GM18873 (cell line): ENCODE results near the gene CPNE5.

Experiments
- ATAC-seq: cut with Tn5 transposase; IDR thresholded peaks from one replicate; pipeline ENCODE4 v1.9.1; 2021; ENCODE audit warnings: mild to moderate bottlenecking, moderate library complexity, moderate number of reproducible peaks; ENCODE audit not compliant: unreplicated experiment, low FRiP score

Gene CPNE5

DNA sequence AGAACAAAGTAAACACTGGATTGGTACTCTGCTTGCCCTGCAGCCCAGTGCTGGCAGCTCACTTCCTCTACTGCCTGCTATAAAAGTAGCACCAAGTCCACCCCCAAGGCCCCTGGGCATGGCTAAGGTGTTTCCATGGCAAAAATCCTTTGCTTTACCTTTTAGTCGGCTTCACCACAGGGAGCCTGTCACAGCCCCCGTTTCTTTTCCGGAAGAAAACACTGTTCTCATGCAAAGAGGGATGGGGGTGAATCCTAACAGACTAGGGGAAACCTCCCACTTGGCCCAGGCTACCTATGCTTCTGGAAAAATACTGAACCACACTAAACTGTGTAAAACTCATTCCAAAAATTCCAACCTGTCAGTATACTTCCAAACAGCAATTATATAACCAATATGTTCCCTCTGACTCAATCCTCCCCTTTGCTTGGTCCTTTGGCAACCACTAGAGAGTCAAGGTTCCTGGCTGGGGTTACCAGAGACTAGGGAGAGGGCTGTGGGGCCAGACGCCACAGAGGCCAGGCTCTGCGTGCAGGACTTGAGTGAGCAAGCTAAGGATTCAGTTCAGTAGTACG, 19.2 kb upstream of the CPNE5 start:
- ATAC-seq, result no peak

DNA sequence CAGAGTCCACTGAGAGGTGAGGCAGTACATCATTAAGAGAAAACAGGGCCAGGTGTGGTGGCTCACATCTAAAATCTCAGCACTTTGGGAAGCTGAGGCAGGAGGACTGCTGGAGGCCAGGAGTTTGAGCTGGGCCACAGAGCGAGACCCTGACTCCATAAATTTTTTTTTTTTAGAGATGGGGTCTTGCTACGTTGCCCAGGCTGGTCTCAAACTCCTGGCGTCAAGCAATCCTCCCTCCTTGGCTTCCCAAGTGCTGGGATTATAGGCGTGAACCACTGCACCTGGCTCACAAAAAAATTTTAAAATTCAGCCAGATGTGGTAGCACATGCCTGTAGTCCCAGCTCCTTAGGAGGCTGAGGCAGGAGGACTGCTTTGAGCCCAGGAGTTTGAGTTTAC, 18.1 kb upstream of the CPNE5 start:
- no peak for ATAC-seq

DNA sequence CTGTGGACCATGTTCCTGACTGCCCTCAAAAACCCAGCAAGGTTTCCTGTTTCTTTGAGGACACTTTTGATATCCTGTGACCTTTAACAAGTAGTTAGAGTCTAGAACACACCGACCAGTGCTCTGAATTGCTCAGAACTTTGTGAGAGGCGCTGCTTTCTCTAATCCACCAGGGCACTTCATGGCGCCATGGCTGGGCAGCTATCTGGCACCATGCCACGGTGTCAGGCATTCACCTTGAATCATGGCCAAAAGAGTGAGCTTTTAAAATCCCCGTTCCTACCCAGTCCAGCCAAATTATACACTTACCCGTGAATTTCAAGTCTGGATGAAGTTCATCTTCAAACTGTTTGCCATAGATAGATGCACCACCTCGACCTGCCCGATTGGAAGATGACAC, 17.0 kb upstream of the CPNE5 start:
- no peak for ATAC-seq

DNA sequence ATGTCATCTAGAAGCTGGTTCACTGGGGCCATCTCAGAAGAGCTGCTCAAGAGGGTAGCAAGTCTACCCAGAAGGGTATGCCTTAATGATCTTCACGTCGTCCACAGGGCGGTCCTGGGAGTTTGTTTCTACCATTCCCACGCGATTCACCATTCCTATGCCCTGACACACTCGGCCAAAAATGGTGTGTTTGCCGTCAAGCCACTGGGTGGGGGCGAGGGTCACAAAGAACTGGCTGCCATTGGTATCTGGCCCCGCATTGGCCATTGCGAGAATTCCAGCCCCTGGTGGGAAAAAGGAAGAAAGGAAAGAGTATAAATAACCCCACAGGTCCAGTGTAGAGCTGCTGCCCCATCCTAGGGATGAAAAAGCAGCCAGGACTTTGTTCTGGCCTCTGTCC, 16.5 kb upstream of the CPNE5 start:
- ATAC-seq, result no peak

DNA sequence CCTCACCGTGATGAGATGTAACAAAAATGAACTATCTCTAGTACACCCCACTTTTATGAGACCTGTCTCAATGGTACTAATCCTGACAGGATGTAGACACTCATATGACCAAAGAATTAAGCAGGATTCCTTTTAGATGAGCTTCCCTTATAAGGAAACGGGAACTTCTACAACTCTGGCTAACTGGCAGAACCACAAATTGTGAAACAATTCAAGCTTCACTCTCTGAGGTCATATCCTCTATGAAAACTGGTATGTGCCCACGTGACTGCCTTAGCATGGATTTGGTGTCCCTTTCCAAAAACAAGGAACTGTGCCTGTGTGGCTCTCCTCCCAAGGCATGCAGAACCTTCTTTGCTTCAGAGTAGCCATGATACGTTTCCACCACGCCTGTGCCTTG, 14.1 kb upstream of the CPNE5 start:
- no peak for ATAC-seq

DNA sequence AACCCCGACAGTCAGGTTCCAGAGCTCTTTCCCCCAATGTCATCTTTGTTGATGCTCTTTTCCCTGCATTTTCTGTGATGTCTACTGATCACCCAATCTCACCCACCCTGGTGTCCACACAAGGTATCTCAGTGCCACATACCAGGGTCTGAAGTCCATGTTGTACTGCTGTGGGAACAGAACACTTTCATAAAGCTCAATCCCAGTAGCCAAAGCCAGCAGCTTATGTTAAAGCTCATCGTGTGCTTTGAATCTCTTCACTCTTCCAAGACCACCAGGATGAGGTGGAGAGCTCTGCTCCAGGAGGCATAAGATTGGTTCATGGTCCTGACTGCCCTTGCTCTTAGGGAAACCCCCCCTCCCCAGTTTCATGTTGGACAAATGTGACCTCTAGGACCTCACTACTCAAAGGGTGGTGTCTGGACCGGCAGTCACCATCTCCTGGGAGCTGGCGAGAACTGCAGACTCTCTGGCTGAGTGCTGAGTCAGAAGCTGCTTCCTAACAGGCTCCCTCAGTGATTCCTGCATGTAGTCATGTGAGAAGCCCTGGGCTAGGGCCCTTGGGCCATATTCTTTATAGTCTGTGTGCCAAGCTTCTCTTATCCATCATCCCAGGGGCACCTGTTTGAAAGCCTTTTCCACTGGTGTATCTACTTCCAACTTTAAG, 13.4 kb upstream of the CPNE5 start:
- no peak for ATAC-seq

DNA sequence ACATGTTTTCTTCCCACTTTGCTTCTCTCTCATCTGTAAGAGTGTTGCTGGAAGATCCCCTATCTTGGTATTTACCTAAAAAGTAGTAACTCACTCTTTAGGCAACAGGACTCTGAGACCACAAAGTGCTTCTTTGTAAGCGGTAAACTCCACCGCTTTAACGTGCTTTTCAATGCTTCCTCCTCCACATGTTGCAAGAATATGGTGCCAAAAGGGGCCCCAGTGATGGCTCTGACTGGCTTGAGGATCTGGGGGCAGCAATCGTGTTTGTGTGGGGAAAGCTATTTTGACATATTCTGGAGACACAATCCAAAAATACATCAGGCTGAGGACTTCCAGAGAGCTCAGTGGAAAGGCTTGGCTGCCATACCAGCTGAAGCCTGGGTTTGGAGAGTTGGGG, 12.4 kb upstream of the CPNE5 start:
- no peak for ATAC-seq

DNA sequence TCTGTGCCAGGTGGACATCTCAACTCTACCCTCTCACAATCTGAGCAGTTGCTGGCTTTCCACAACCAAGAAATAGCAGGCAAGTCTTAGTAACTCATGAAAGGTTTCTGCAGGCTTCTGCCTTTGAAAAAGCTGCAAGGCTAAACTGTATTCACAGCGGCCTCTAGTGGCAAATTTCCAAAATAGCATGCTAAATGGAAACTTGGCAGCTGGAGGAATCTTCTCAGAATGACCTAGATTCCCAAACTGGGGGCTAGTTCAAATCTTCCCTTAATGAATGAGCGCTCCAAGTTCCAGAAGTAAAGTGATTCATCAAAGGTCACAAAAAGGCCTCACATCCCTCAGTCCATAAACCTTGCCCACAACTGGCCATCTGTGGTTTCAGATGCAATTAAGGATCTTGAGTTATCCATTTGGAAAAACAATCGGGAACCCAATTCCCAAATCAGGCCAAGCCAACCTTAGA, 11.9 kb upstream of the CPNE5 start:
- no peak for ATAC-seq

DNA sequence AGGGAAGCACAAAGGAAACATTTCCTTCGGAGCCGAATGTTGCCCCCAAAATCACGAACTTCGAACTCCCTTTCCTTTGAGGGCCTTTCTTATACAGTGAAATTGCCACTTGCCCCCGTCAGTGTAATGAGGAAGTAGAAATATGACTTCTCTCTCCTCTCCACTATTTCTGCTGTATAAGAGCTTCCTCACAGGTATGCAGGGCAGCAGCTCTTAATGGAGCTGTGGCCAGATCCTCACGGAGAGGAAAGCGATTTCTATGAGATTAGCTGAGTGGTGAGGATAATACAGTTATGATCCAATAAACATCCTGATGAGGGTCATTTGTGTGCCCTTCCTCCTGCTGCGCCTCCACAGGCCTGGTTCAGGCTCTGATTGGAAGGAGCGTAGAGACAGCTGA, 10.8 kb upstream of the CPNE5 start:
- no peak for ATAC-seq

DNA sequence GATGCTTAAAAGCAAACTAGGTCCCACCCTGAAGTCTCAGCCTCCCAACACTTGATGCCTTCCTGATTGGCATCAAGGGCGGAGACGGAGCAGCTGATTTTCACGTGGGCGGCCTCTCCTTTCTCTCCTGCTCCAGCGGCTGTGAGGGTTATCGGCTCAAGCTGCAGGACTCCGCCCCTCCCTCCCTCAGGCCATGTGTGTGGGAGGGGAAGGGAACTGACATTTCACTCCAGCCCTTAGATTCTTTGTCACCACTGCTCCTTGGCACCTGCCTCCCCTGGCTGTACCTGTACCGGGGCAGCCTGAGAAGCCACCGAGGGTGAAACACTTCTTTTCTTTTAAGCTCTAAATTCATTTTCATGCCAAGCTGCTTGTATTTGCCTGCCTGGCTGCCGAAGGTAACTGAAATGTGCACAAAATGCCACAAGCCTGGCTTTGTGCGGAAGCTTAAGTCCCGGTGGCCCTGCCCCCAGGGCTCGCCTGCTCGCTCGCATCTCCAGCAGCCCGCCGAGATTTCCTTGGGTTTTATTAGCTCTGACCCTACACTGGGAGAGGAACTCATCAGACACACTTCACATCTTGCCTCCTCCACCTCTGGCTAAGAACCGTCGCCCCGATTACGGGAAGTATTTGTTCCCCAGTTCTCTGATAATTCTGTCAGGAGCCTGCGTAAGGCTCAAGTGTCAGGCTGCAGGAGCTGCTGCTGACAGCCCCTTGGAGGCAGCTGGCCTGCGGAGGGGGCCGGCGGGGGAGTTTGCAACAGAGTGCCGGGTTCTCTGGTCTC, 9.6 kb upstream of the CPNE5 start:
- no peak for ATAC-seq

DNA sequence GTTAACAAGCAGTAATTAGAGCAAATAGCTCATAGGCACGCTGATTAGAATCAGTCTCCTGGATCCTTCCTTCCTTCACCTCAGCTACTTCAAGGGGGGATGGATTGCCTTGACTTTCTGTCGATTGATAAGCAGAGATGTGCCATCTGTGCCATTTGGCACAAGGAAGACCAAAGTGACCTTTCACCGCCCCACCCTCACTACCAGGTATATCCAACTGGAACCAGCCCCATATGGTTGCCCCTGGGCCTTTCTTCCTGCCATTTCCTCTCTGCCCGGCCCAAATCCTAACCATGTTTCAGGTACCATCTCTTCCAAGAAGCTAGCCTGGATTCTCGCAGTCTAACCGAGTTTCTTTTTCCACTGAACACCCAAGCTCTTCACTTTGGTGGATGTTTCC, 8.7 kb upstream of the CPNE5 start:
- no peak for ATAC-seq

DNA sequence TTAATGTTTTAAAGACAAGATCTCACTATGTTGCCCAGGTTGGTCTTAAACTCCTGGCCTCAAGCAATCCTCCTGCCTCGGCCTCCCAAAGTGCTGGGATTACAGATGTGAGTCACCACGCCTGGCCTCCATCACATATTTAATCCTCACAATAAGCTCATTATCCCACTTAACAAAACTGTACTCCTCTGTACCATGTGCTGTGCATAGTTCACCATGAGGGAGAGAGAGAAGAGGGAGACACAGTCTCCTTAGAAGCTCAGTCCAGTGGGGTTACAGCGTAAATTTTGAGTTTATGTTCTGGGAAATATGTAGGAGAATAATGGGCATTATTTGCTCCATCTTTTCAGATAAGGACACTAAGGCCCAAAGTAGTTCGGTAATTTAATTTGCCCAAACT, 7.9 kb upstream of the CPNE5 start:
- ATAC-seq, result no peak

DNA sequence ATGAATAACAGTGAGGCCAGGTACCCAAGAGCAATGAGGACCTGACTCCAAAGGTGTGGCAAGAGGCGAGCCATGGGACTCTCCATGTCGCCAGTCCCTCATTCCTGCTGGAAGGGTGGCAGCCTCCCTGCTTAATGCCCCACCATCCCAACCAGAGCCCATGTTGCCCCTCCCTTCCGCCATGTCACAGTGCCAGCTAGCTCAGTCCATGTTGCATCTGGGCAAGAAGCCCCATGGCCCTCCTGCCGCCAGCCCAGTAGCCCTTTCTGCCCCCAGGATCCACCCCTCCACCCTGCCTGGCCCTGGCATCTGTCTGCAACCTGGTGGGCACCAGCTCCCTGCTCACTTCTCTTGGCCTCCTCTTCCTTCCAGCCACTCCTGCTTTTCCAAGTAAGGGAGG, 6.0 kb upstream of the CPNE5 start:
- no peak for ATAC-seq

DNA sequence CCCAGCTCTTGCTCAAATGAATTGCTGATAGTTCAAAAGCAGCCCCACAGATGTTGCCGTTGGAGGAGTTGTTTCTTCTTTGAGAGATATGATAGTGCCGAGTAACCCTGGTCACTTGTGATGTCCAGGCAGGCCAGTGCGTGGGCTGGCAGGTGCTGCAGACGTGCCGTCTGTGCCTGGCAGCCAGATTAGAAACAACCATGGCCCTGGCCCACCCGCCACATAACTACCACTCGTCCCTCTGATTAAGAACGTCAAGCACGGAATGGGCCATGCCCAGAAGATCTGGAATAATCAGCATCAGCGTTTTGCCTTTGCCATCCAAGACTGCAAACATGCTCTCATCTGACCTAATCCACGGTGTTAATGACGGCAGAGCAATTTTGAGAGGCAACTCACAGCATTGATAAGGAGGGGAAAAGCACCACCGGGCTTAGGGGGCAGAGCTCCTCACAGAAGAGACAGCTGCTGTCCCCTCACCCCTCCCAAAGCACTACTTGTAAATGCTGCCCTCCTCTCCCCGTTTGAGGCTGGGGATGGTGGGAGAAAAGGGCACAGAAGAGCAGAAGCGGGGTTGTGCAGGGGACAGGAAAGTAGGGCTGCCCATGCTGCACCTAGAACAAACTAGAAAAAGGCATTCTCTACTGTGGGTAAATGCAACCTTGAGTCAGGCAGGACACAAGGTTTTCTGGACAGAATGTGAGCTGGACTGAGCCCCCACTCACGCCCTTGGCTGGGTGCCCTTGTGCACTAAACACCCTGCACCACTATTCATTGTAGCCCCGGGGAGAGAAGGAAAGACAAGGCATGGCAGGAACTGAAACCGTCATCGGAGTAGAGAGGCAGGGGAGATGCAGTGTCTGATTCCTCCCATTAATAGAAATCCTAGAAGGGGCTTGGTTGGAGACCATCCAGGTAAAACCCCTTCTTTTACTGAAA, 5.3 kb upstream of the CPNE5 start:
- no peak for ATAC-seq

DNA sequence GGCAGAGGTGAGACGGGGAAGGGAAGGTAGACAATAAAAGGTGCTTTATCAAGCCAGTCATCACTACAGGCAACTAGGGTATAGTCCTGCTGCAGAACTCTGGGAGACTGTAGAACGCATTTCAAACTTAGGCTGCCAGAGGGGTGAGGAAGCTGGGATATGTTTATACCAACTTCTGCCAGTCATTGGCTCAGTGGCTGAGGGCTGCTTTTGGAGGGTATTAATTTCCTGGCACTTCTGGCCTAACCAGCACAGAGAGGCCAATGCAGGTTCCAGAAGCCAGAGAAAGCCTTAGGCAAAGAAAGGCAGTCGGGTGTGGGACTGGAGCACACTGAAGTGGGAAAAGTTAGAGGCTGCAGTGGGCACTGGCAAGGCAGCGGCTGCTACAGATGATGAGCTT, 3.9 kb upstream of the CPNE5 start:
- no peak for ATAC-seq

DNA sequence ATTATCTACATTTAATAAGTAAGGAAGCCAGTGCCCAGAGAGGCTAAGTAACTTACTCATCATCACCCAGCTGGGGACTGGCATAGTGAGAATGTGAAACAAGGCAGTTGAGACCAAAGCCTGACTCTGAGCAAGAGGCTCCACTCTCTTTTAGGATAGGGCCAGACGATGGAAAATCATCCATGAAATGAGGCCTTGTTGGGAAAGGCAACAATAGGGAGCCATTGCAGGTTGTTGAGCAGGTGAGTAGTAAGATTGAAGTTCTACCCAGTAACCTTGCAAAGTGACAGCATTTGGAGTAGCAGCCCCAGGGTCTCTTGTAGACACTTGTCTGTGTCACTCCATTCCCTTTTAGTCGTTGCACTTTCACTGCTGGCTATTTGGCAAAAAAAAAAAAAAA, 2.5 kb upstream of the CPNE5 start:
- no peak for ATAC-seq

DNA sequence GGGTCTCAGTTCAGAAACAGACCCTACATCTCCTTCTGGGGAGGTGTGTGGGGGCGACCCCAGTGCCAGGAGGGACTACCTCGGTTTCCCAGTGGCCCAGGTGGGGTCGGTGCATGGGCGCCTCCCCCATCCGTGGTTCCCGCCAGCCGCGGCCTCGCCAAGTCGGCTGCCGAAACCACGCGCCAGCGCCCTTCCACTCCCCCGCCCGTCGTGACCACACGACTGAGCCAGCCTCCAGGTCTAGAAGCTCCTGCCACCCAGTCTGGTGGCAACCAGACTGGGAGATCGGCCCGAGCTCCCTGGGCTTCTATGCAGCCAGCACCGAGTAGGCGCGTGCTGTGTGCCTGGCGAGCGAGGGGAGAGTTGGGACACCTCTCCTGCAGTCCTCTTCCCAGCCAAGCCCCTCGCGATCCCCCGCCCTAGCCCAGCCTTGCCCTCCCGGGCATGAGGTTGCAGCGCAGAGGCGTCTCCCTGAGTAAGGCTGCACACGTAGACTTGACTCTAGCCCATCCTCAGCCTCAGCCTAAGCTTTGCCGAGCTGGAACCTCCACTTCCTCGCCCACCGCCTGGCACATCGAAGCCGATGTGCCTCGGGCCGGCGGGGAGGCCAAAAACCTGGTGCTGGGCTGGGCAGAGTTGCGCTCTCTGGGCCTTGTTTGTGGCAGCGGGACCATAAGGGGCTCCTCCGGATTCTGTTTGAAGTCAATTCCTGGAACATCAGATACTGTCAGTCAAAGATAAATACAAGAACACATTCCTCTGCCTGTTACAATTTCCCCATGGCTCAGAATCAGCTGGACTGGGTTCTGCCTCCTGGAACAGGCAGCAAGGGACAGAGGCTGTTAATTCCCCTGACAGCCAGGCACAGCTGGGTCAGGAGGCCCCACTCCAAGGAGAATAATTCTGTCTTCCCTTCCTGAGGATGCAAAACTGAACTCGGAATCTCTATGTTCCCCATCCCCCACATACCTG, 1.5 kb upstream of the CPNE5 start:
- ATAC-seq, result no peak

DNA sequence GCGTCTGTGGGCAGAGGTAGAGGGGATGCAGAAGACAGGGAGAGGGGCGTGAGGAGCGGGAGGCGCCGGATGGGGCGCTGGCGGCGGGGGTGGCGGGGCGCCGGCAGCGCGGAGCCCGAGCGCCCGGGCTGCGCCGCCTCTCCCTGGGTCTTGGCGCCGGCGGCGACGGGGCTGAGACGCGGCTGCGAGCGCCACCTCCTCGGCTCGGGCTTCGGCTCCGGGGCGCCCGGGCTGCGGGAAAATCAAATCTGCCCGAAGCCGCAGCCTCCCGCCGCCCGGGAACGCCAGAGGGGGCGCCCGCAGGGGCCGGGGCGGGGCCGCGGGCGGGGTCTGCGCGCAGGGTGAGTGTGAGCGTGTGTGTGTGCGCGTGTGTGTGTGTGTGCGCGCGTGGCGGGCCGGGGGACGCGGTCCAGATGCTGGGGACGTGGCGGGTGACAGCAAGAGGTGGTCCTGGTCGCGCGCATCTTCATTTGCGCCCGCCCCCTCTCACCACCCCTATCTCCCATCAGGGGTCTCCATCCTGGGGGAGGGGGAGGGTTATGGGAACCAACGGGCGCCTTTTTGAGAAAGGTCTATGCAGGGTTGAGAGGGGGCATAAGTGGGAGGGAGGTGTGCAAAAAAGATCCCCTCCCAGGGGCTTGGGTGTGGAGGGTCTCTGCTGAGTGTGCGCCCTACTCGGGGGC, 646 bp upstream of the CPNE5 start:
- ATAC-seq, result no peak

DNA sequence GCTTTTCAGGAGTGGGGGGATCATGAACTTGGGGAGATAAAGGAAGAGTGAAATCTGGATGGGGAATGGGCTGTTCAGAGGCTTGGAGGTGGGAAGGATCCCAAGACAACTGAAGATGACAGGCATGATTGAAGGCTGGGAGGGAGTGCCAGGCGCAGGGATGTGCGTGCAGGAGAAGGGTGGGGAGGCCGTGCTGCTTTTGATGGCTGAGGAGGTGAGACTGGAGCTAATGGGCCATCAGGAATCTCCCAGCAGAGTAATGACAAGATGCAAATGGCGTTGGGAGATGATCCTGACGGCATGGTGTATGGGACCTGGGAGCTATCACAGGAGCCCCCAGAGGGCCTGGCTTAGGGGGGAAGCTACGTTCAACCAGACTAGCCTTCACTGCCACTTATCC, 1.6 kb downstream of the CPNE5 start:
- no peak for ATAC-seq
